A549 (cell line): ENCODE measurements around the gene ATP5PF.

Experiments used
- CBX8 ChIP-seq: fragments of 200-600 bp; sonication (generic); IDR thresholded peaks from 2 replicates; pipeline ENCODE4 v1.6.1; 2016
- CEBPB ChIP-seq, 2 experiments: fragments of >200 bp in 1 of 2; sonication (Bioruptor Twin) in 1 of 2; formaldehyde crosslinking in 1 of 2; IDR thresholded peaks; 2 replicates each; pipeline ENCODE4 v1.6.1; 2012 to 2016
- CHD4 ChIP-seq: fragments of 200-600 bp; sonication (generic); IDR thresholded peaks from 2 replicates; pipeline ENCODE4 v1.6.1; 2016; ENCODE audit warnings: antibody characterized with exemption, mild to moderate bottlenecking, borderline replicate concordance
- MAFK ChIP-seq: fragments of 450-650 bp; IDR thresholded peaks from 2 replicates; pipeline ENCODE4 v1.6.1; 2014; ENCODE audit not compliant: partially characterized antibody
- MAZ ChIP-seq: fragments of 150-350 bp; IDR thresholded peaks from 2 replicates; pipeline ENCODE4 v1.6.1; 2014; ENCODE audit warnings: antibody characterized with exemption, low read depth, low read length, borderline replicate concordance
- NFE2L2 ChIP-seq: fragments of 150-350 bp; conservative IDR thresholded peaks from 2 replicates; pipeline ENCODE4 v1.6.1; 2014; ENCODE audit warnings: low read length
- NPAS2 ChIP-seq: fragments of 250-450 bp; sonication (Bioruptor Pico); IDR thresholded peaks from 2 replicates; pipeline ENCODE4 v1.8.0; 2022; ENCODE audit warnings: mild to moderate bottlenecking, moderate library complexity, borderline replicate concordance
- POLR2A ChIP-seq: IDR thresholded peaks from 2 replicates; pipeline ENCODE4 v1.6.1; 2012; ENCODE audit warnings: mild to moderate bottlenecking, low read length
- RAD21 ChIP-seq, 2 experiments: fragments of >200 bp in 1 of 2; sonication (Bioruptor Twin) in 1 of 2; formaldehyde crosslinking in 1 of 2; IDR thresholded peaks in 1 of 2; conservative IDR thresholded peaks in 1 of 2; 2 replicates in 1 of 2; 3 replicates in 1 of 2; pipeline ENCODE4 v1.6.1; 2012 to 2018; ENCODE audit warnings: inconsistent platforms in 1 of 2
- SMC3 ChIP-seq: fragments of >200 bp; sonication (Bioruptor Twin); formaldehyde crosslinking; IDR thresholded peaks from 3 replicates; pipeline ENCODE4 v1.6.1; 2018; ENCODE audit warnings: inconsistent platforms
- TF ChIP-seq, protein P1 (sequence below): fragments of >200 bp; sonication (Bioruptor Twin); formaldehyde crosslinking; IDR thresholded peaks from 3 replicates; pipeline ENCODE4 v1.5.1; 2016
- TF ChIP-seq, protein P2 (sequence below): fragments of 250-450 bp; sonication (Bioruptor Pico); IDR thresholded peaks from 2 replicates; pipeline ENCODE4 v1.5.0; 2021; ENCODE audit warnings: mild to moderate bottlenecking, moderate library complexity, borderline replicate concordance
- TF ChIP-seq, protein P3 (sequence below): fragments of 200-600 bp; sonication (generic); IDR thresholded peaks from 2 replicates; pipeline ENCODE4 v1.6.1; 2016; ENCODE audit warnings: antibody characterized with exemption, mild to moderate bottlenecking, moderate library complexity
- TF ChIP-seq, protein P4 (sequence below): IDR thresholded peaks from 2 replicates; pipeline ENCODE4 v1.6.1; 2012

DNA sequence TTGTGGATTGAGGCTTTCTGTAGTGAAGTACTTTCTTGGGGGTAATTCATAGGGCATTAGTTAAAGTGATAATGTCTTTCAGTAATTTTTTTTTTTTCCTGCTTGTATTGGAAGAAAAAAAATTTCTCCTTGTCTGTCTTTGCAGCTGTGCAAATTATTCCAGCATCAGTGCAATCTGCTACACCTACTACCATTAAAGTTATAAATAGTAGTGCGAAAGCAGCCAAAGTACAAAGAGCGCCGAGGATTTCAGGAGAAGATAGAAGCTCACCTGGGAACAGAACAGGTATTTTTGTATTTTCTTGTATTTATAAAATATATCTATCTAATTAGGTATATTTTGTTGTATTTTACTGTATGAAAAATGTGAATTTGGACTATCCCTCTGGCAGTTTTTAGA lies 29.4 kb upstream of the ATP5PF start:
- TF ChIP-seq, protein P1, sequence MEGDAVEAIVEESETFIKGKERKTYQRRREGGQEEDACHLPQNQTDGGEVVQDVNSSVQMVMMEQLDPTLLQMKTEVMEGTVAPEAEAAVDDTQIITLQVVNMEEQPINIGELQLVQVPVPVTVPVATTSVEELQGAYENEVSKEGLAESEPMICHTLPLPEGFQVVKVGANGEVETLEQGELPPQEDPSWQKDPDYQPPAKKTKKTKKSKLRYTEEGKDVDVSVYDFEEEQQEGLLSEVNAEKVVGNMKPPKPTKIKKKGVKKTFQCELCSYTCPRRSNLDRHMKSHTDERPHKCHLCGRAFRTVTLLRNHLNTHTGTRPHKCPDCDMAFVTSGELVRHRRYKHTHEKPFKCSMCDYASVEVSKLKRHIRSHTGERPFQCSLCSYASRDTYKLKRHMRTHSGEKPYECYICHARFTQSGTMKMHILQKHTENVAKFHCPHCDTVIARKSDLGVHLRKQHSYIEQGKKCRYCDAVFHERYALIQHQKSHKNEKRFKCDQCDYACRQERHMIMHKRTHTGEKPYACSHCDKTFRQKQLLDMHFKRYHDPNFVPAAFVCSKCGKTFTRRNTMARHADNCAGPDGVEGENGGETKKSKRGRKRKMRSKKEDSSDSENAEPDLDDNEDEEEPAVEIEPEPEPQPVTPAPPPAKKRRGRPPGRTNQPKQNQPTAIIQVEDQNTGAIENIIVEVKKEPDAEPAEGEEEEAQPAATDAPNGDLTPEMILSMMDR: no peak
- TF ChIP-seq CHD4: no peak
- TF ChIP-seq, protein P2, sequence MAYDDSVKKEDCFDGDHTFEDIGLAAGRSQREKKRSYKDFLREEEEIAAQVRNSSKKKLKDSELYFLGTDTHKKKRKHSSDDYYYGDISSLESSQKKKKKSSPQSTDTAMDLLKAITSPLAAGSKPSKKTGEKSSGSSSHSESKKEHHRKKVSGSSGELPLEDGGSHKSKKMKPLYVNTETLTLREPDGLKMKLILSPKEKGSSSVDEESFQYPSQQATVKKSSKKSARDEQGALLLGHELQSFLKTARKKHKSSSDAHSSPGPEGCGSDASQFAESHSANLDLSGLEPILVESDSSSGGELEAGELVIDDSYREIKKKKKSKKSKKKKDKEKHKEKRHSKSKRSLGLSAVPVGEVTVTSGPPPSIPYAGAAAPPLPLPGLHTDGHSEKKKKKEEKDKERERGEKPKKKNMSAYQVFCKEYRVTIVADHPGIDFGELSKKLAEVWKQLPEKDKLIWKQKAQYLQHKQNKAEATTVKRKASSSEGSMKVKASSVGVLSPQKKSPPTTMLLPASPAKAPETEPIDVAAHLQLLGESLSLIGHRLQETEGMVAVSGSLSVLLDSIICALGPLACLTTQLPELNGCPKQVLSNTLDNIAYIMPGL (CRISPR knock-in tag): no peak
- TF ChIP-seq, protein P3, sequence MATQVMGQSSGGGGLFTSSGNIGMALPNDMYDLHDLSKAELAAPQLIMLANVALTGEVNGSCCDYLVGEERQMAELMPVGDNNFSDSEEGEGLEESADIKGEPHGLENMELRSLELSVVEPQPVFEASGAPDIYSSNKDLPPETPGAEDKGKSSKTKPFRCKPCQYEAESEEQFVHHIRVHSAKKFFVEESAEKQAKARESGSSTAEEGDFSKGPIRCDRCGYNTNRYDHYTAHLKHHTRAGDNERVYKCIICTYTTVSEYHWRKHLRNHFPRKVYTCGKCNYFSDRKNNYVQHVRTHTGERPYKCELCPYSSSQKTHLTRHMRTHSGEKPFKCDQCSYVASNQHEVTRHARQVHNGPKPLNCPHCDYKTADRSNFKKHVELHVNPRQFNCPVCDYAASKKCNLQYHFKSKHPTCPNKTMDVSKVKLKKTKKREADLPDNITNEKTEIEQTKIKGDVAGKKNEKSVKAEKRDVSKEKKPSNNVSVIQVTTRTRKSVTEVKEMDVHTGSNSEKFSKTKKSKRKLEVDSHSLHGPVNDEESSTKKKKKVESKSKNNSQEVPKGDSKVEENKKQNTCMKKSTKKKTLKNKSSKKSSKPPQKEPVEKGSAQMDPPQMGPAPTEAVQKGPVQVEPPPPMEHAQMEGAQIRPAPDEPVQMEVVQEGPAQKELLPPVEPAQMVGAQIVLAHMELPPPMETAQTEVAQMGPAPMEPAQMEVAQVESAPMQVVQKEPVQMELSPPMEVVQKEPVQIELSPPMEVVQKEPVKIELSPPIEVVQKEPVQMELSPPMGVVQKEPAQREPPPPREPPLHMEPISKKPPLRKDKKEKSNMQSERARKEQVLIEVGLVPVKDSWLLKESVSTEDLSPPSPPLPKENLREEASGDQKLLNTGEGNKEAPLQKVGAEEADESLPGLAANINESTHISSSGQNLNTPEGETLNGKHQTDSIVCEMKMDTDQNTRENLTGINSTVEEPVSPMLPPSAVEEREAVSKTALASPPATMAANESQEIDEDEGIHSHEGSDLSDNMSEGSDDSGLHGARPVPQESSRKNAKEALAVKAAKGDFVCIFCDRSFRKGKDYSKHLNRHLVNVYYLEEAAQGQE: no peak
- TF ChIP-seq, protein P4, sequence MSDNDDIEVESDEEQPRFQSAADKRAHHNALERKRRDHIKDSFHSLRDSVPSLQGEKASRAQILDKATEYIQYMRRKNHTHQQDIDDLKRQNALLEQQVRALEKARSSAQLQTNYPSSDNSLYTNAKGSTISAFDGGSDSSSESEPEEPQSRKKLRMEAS: no peak
- no peak for TF ChIP-seq SMC3
- no peak for TF ChIP-seq MAFK
- TF ChIP-seq NPAS2 (CRISPR knock-in tag): no peak
- TF ChIP-seq CBX8: no peak
- TF ChIP-seq POLR2A: no peak
- no peak for TF ChIP-seq MAZ
- TF ChIP-seq RAD21 (conservative IDR thresholded peaks at IDR 0.05 in 1 of 2, IDR thresholded peaks at IDR 0.05 in 1 of 2): no peak
- no peak for TF ChIP-seq CEBPB (IDR thresholded peaks at IDR 0.05)
- no peak for TF ChIP-seq NFE2L2
